Measurements from ENCODE around the gene ALDOB. TPM values are rescaled to one million over a fixed set of nuclear protein-coding genes. Genes with fewer than 3 reads are reported as not detected.
"Not testable (repeated sequence)": the region's sequence is repeated elsewhere in the genome, so short reads cannot be mapped to it uniquely, and the experiment has no call there.

ALDOB gene
- total RNA-seq, 1 donor from 2014 or later = not detected

DNA sequence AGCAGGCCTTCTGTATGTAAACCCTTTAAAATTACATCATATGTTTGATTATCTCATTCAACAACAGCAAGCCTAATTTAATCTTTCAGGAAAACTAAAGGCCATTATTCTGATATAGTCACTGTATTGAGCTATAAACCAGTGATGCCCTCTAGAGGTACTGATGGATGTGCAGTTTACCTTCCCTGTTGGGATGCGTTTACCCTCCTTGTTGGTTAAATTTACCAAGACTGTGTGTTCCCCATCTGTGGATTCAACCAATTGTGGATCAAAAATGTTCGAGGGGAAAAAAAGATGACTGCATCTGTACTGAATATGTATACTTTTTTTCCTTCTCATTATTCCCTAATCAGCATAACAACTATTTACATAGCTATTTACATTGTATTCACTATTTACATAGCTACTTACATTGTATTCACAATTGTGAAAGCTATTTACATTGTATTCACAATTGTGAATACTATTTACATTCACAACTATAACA is 47.0 kb downstream of the ALDOB start:
- intact Hi-C loops (cut with micrococcal nuclease) = no loop called here

DNA sequence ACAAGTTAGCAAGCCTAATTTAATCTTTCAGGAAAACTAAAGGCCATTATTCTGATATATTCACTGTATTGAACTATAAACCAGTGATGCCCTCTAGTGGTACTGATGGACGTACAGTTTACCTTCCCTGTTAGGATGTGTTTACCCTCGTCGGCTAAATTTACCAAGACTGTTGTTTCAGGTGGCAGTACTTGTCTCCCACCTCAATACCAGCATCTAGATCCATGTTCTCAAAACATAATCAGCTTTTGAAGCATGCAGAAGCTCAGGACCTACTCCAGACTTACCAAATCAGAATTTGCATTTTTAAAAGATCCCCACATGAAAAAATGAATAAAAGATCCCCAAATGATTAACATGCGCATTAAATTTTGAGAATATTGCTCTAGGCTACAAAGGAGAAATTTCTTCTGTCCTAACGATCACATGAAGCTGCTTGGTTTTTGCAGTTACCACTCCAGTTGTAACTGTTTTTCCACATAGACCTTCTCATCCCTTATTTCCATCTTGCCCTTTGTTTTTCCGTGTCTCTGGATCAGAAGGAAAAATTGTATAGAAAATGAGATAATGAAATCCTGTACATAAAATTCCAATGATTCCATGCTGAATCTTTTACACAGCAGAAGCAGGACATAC is 47.6 kb downstream of the ALDOB start:
- intact Hi-C loops (cut with micrococcal nuclease) = no loop called here

GRCh38 chr9:101384873-101385536 is 50.6 kb downstream of the ALDOB start, which contains the start of gene BAAT:
Gene BAAT (minus strand): TSS chr9:101385006. CDS start chr9:101371404, 13,602 bp downstream.
- intact Hi-C loops (cut with micrococcal nuclease) = not testable (repeated sequence)

- intact Hi-C loops (cut with micrococcal nuclease) = no loop called here
Measured at GRCh38 chr9:101383361-101383760, 52.2 kb downstream of the ALDOB start.

DNA sequence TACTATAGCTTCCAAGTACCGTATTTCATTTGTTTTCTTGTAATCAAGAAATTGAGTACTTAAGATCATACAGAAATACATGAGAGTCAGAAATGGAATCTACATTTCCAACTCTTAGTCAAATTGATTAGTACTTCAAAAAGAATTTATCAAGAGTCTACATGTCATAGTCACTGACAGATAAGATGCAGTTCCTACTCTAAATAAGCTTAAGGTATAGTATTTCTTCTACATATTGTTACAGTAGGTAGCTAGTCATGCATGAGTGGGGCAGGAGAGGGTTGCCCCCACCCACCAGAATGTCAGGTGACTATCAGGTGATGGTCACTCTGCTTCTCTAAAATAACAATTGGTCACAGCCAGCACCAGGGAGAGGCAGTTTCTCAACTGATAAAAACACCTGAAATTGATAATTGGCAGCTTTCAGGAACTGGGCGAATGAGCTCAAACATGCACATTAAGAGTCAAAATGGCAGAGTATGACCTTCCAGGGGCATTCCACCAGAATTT is 53.7 kb downstream of the ALDOB start:
- intact Hi-C loops (cut with micrococcal nuclease) = no loop called here

DNA sequence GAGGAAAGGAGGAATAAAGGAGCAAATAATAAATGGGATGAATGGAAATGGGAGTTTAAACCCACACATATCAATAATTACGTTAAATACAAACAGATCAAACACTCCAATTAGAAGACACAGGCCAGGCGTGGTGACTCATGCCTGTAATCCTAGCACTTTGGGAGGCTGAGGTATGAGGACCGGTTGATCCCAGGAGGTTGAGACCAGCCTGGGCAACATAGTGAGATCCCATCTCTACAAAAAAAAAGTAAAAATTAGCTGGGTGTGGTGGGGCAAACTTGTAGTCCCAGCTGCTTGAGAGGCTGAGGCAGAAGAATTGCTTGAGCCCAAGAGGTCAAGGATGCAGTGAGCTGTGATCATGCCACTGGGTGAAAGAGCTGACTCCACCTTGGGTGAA is 54.5 kb downstream of the ALDOB start:
- intact Hi-C loops (cut with micrococcal nuclease) = no loop called here

DNA sequence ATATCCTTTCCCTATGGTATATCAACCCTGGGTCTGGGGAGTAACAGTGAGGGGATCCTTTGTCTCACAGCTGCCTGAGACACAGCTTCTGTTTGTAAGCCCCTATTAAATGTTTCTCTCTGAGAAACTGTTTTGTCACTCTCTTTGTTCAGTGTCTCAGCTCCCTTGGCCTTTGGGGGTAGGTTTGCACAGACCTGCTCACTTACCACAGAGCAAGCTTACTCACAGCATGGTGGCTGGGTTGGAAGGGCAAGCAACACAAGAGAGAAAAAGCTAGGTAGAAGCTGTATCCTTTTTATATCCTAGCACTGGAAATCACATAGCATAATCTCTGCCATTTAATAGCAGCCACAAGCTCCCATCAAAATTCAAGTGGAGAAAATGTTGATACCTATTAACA is 55.3 kb downstream of the ALDOB start:
- intact Hi-C loops (cut with micrococcal nuclease) = no loop called here

DNA sequence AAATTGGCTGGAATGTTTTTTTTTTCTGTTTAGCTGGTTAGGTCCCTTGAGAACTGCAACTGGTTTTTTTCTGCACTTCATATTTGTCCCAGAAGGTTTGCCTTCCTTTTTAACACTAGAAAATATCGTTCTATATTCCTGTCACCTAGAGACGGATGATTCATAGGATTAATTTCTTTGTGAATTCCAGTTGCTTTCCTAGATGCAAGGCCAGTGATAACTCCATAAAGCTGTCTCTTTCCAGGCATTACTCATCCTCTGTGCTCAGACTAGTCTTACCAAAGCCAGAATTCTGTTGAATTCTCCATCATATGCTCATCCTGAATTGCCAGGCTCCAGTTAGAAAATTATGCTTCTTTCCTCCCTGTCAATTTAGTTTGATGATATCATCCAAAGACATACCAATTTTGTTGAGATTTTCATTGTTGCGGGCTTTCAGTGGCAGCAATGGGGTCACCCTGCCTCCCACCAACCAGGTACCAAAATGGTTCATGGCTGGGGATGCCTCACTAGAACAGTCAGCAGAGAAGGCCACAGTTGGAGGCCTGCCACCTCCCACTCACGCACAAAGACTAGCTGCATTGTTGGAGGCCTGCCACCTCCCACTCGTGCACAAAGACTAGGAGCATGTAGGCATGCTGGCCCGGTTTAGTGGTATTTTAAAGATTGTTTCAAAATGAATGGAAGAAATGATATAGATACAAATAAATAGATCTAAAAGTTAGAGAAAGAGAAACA is 59.3 kb downstream of the ALDOB start:
- intact Hi-C loops (cut with micrococcal nuclease) = no loop called here

GRCh38 chr9:101375546-101375945 is 60.0 kb downstream of the ALDOB start:
- intact Hi-C loops (cut with micrococcal nuclease) = no loop called here

GRCh38 chr9:101372327-101373118 is 63.1 kb downstream of the ALDOB start:
- intact Hi-C loops (cut with micrococcal nuclease) = no loop called here

DNA sequence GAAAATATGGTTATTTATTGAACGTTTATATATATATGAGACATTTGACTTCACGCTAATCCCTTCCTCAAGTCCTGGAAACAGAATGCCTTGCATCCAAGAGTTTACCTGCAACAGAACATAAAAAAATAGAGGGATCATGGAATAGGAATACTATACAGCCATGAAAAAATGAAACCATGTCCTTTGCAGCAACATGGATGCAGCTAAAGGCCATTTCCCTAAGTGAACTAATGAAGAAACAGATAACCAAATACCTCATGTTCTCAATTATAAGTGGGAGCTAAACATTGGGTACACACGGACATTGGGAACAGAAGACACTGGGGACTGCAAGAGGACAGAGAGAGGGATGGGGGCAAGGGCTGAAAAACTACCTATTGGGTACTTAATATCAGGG is 63.8 kb downstream of the ALDOB start:
- intact Hi-C loops (cut with micrococcal nuclease) = no loop called here

Other genes starting within 250 kb of the ALDOB start
- gene BAAT, start 50.8 kb downstream of the ALDOB start, total RNA-seq = not detected in 2 replicates
- gene MRPL50, start 37.2 kb downstream of the ALDOB start, total RNA-seq = 9.5 and 11.8 TPM in 2 replicates
- gene ZNF189, start 36.9 kb downstream of the ALDOB start, total RNA-seq = 10.0 and 11.6 TPM in 2 replicates
- gene RNF20, start 98.1 kb upstream of the ALDOB start, total RNA-seq = 43.5 and 44.1 TPM in 2 replicates
- not detected in 2 replicates for gene PPP3R2, start 159.2 kb upstream of the ALDOB start, total RNA-seq

Data from T-helper 2 cell treated with Interferon-gamma antibody and Interleukin-4, amounts not matched to agents 100 ng/mL and 5 ng/mL, for 36 hours (primary cell).